CD4-positive, CD25-positive, alpha-beta regulatory T cell (primary cell): ENCODE measurements around the gene UTP25. TPM values are rescaled to one million over a fixed set of nuclear protein-coding genes. Genes with fewer than 3 reads are reported as not detected.

ENCODE experiments used
- ATAC-seq, 2 donors: fragments of 150-1000 bp; cut with Tn5 transposase; one replicate each; pipeline ENCODE4 v1.10.0; 2021; ENCODE audit warnings: low read depth in 2 of 2, moderate number of reproducible peaks in 2 of 2, moderate library complexity in 1 of 2
- DNase-seq, 3 donors: peaks; one replicate each; pipeline versions ENCODE4 v3.0.0 to v3.0.0-alpha.2; 2012 to 2022; ENCODE audit warnings: mixed read lengths in 1 of 3
- H3K27ac ChIP-seq: one replicate; pipeline ENCODE4 v1.7.0; 2013; ENCODE audit warnings: mild to moderate bottlenecking, low read length; ENCODE audit not compliant: insufficient read depth, poor library complexity, severe bottlenecking
- H3K27me3 ChIP-seq: one replicate; pipeline ENCODE4 v1.7.0; 2013; ENCODE audit warnings: low read length; ENCODE audit not compliant: control insufficient read depth, insufficient read depth
- H3K36me3 ChIP-seq: one replicate; pipeline ENCODE4 v1.7.0; 2013; ENCODE audit warnings: mild to moderate bottlenecking, low read length, moderate library complexity; ENCODE audit not compliant: control insufficient read depth, insufficient read depth
- H3K4me1 ChIP-seq: 2 replicates; pipeline ENCODE4 v1.7.0; 2013; ENCODE audit warnings: mild to moderate bottlenecking, low read length; ENCODE audit not compliant: insufficient read depth, control insufficient read depth, poor library complexity, severe bottlenecking
- H3K4me3 ChIP-seq: one replicate; pipeline ENCODE4 v1.7.0; 2013; ENCODE audit warnings: low read depth, mild to moderate bottlenecking, low read length, moderate library complexity
- H3K9me3 ChIP-seq, 2 experiments: 1 replicate in 1 of 2; 2 replicates in 1 of 2; pipeline ENCODE4 v1.7.0; 2013; ENCODE audit warnings: low read length in 2 of 2, mild to moderate bottlenecking in 1 of 2, moderate library complexity in 1 of 2; ENCODE audit not compliant: control insufficient read depth in 2 of 2
- H3K27ac Mint-ChIP-seq, 3 donors: one replicate each; pipeline ENCODE4 v1.8.0; 2020 to 2022; ENCODE audit warnings: mild to moderate bottlenecking in 3 of 3, mixed read lengths in 3 of 3, moderate library complexity in 2 of 3
- H3K27me3 Mint-ChIP-seq: one replicate; pipeline ENCODE4 v1.8.0; 2022; ENCODE audit warnings: mild to moderate bottlenecking, mixed read lengths
- H3K36me3 Mint-ChIP-seq: one replicate; pipeline ENCODE4 v1.8.0; 2020; ENCODE audit warnings: mixed read lengths
- H3K4me1 Mint-ChIP-seq, 4 donors: one replicate each; pipeline ENCODE4 v1.8.0; 2020 to 2022; ENCODE audit warnings: mixed read lengths in 4 of 4, mild to moderate bottlenecking in 1 of 4
- H3K4me3 Mint-ChIP-seq, 4 donors: one replicate each; pipeline ENCODE4 v1.8.0; 2020 to 2022; ENCODE audit warnings: mild to moderate bottlenecking in 4 of 4, mixed read lengths in 4 of 4, moderate library complexity in 3 of 4
- H3K9me3 Mint-ChIP-seq, 7 donors: one replicate each; pipeline ENCODE4 v1.8.0; 2020 to 2022; ENCODE audit warnings: mixed read lengths in 7 of 7, mild to moderate bottlenecking in 3 of 7, moderate library complexity in 2 of 7
- polyA plus RNA-seq, 4 donors: library from polyadenylated mRNA; unstranded; fragments of 300-500 nt; fragmentation: Illumina TruSeq; gene quantifications; one replicate each; pipeline ENCODE4 v1.2.3, GENCODE V29; 2021
- total RNA-seq: library from RNA; stranded (reverse); gene quantifications from one replicate; pipeline ENCODE4 v1.2.3, GENCODE V29; 2022

Gene UTP25
- total and polyA plus RNA-seq, 5 donors from 2014 or later = 2.4 to 7.4 (median 3.2) TPM

DNA sequence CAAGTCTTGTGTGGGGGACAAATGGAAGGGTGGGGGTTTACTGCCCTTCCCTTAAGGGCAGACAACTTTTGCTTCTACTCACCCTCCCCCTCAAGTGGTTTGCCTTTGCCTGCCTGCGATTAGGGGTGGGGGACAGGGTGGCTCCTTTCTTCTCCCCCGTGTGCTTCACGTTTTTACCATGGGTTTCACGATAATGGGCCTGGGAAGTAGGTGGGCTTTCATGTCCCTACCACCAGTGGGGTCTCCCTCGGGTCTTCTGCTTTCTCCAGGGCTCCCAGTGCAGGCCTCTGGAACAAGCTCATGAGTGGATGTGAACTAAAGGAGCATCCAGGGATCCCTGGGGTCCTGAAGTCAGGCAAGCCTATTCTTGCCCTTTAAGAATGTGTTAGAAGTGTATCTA is 21.6 kb downstream of the UTP25 start:
- ATAC-seq (no peak), DNase-seq (no peak)
- Mint-ChIP-seq H3K9me3 (no peaks in the 10 kb centered on the region), H3K27ac (peak overlapping the region in 1 of 3 donors; percentile 72), H3K4me3 (no peak overlapping the region), H3K4me1 (peaks cover 4 to 22% (median 7%) of the 10 kb centered on the region in 4 donors), H3K36me3 (peaks cover 47% of the 10 kb centered on the region), H3K27me3 (no peaks in the 10 kb centered on the region)
- H3K4me3 ChIP-seq = no peak overlapping the region
- no peak overlapping the region for H3K27ac ChIP-seq
- H3K27me3 ChIP-seq = no peaks in the 10 kb centered on the region
- peaks cover 87% of the 10 kb centered on the region for H3K36me3 ChIP-seq
- H3K9me3 ChIP-seq = no peaks in the 10 kb centered on the region
- H3K4me1 ChIP-seq = no peaks in the 10 kb centered on the region

DNA sequence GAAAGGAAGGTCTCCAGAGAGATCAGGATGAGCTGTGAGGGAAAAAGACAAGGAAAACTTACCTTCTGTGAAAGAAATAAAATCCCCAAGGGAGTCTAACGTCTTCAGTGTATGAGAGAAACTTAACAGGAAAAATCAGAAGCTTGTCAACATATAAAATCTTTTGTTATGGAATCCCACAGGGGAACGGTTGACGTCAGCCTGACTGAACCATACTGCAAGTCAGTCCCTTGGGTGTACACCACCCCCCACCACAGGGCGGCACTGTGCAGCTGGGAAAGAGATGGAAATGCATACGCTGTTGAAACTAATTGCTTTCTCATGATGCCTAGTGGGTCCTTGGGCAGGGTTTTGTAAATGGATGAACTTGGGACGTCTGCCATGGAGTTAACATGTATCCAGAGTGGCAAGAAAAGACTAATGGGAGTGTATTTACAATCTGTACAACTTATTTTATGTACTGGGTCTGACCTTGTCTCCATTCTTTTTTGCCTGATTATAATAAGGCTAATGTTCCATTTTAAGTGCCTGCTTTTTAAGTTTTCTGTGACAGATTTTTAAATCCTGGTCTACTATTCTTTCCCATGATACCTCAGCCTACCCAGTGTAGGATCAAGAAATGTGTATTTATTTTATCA is 22.7 kb downstream of the UTP25 start:
- Mint-ChIP-seq H3K9me3 (no peaks in the 10 kb centered on the region), H3K27ac (peak overlapping the region in 1 of 3 donors; percentile 16), H3K36me3 (peaks cover 50% of the 10 kb centered on the region), H3K4me1 (peaks cover 4 to 22% (median 7%) of the 10 kb centered on the region in 4 donors), H3K27me3 (no peaks in the 10 kb centered on the region), H3K4me3 (no peak overlapping the region)
- H3K27me3 ChIP-seq = no peaks in the 10 kb centered on the region
- no peak overlapping the region for H3K4me3 ChIP-seq
- DNase-seq (peak in 1 of 3 donors; percentile 16), ATAC-seq (no peak)
- peaks cover 82% of the 10 kb centered on the region for H3K36me3 ChIP-seq
- no peaks in the 10 kb centered on the region for H3K4me1 ChIP-seq
- no peak overlapping the region for H3K27ac ChIP-seq
- no peaks in the 10 kb centered on the region for H3K9me3 ChIP-seq

DNA sequence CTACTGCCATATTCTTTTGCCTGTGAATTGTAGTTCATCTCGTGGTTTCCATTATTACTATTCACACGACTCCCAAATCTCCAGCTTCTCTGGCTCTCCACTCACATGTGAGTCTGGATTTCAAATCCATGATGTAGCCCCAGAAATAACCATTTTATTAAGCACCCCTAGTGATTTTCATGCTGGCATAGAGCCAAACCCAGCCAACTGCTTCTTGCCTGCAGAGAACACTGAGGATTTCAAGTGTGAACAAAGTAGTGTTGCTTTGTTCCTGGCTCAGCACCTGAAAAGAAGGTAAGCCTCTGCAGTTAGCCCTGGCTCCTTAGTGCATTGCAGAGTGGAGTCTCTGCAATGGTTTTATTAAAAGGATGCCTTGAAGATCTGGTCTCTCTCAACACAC is 25.9 kb downstream of the UTP25 start:
- Mint-ChIP-seq H3K27me3 (no peaks in the 10 kb centered on the region), H3K4me3 (no peak overlapping the region), H3K27ac (peak overlapping the region in 1 of 3 donors; percentile 13), H3K36me3 (peaks cover 45% of the 10 kb centered on the region), H3K9me3 (no peaks in the 10 kb centered on the region), H3K4me1 (peaks cover 0 to 7% (median 0%) of the 10 kb centered on the region in 4 donors)
- Histone ChIP-seq H3K27me3 (no peaks in the 10 kb centered on the region), H3K27ac (no peak overlapping the region), H3K9me3 (no peaks in the 10 kb centered on the region), H3K4me1 (no peaks in the 10 kb centered on the region), H3K36me3 (peaks cover 60% of the 10 kb centered on the region), H3K4me3 (no peak overlapping the region)
- no peak for ATAC-seq
- no peak for DNase-seq

DNA sequence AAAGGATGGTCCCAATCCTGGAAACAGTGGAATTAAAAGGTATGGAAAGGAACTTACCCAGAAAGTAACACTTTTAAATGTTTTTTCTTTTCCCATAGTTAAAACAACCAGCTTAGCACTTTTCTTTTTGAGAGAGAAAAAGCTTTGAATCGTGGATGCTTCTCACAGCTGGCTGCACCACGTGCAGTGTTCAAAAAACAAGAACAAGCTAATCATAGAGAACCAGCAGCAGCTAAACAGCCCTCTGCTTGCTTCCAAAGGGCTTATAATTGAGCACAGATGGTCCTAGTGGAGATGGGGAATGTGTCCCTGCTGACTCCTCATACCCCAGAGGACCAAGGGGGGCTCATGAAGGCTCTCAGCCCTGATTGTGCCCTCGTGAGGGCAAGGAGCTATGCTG is 26.4 kb downstream of the UTP25 start:
- H3K4me1 ChIP-seq = no peaks in the 10 kb centered on the region
- peaks cover 45% of the 10 kb centered on the region for H3K36me3 Mint-ChIP-seq
- H3K27ac Mint-ChIP-seq = no peak overlapping the region
- H3K27ac ChIP-seq = no peak overlapping the region
- H3K27me3 Mint-ChIP-seq = no peaks in the 10 kb centered on the region
- DNase-seq (no peak), ATAC-seq (no peak)
- H3K9me3 Mint-ChIP-seq = no peaks in the 10 kb centered on the region
- H3K27me3 ChIP-seq = no peaks in the 10 kb centered on the region
- H3K4me1 Mint-ChIP-seq = peaks cover 0 to 7% (median 0%) of the 10 kb centered on the region in 4 donors
- H3K4me3 Mint-ChIP-seq = no peak overlapping the region
- H3K4me3 ChIP-seq = no peak overlapping the region
- H3K9me3 ChIP-seq = no peaks in the 10 kb centered on the region
- H3K36me3 ChIP-seq = peaks cover 54% of the 10 kb centered on the region

DNA sequence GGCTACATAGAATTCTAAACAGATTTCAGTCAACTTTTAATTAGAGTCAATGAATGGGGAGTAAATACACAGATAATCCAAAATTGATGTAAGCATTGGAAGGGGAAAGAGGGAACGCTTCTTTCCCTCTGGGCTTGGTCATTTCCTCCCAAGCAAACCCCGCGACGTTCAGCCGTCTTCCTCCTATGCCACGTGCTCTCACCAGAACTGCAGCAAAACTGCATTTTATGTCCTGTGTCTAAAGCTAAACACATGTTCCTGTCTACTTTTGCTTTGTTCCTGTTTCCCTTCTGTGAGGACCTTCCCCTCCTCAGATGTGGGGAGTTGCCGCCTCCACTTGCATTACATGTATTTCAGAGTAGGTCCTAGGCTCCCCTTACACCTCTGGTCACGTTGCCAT is 27.2 kb downstream of the UTP25 start:
- Mint-ChIP-seq H3K27ac (peak overlapping the region in 1 of 3 donors; percentile 55), H3K9me3 (no peaks in the 10 kb centered on the region), H3K27me3 (no peaks in the 10 kb centered on the region), H3K4me1 (peaks cover 0 to 6% (median 0%) of the 10 kb centered on the region in 4 donors), H3K36me3 (peaks cover 44% of the 10 kb centered on the region), H3K4me3 (no peak overlapping the region)
- Histone ChIP-seq H3K27ac (no peak overlapping the region), H3K27me3 (no peaks in the 10 kb centered on the region), H3K4me1 (no peaks in the 10 kb centered on the region), H3K9me3 (no peaks in the 10 kb centered on the region), H3K4me3 (no peak overlapping the region), H3K36me3 (peaks cover 46% of the 10 kb centered on the region)
- no peak for DNase-seq
- ATAC-seq = no peak

DNA sequence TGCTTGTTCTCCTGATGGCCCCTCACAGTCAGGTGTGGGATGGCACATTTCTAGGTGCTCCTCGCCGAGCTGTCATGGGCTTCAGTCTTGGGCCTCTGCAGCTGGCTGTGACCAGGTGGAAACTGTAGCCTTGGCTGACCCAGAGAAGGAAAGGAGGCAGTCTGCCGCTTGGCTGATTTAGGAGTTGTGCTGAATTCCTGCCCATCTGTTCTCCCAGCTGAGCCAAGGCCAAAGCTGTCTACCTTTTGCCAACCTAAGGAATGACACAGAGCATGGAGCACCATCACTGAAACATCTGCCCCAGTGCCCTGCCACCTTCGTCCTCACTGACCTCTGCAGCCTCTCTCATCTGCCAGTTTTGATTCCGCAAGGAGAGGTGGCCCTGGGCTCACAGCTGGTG is 27.9 kb downstream of the UTP25 start:
- ATAC-seq = no peak
- no peaks in the 10 kb centered on the region for H3K27me3 ChIP-seq
- H3K4me3 Mint-ChIP-seq = no peak overlapping the region
- no peak overlapping the region for H3K4me3 ChIP-seq
- peak overlapping the region in 1 of 3 donors; percentile 20 for H3K27ac Mint-ChIP-seq
- peaks cover 40% of the 10 kb centered on the region for H3K36me3 Mint-ChIP-seq
- no peak for DNase-seq
- H3K9me3 Mint-ChIP-seq = no peaks in the 10 kb centered on the region
- no peak overlapping the region for H3K27ac ChIP-seq
- peaks cover 0 to 2% (median 0%) of the 10 kb centered on the region in 4 donors for H3K4me1 Mint-ChIP-seq
- H3K4me1 ChIP-seq = no peaks in the 10 kb centered on the region
- H3K9me3 ChIP-seq = no peaks in the 10 kb centered on the region
- no peaks in the 10 kb centered on the region for H3K27me3 Mint-ChIP-seq
- peaks cover 40% of the 10 kb centered on the region for H3K36me3 ChIP-seq

DNA sequence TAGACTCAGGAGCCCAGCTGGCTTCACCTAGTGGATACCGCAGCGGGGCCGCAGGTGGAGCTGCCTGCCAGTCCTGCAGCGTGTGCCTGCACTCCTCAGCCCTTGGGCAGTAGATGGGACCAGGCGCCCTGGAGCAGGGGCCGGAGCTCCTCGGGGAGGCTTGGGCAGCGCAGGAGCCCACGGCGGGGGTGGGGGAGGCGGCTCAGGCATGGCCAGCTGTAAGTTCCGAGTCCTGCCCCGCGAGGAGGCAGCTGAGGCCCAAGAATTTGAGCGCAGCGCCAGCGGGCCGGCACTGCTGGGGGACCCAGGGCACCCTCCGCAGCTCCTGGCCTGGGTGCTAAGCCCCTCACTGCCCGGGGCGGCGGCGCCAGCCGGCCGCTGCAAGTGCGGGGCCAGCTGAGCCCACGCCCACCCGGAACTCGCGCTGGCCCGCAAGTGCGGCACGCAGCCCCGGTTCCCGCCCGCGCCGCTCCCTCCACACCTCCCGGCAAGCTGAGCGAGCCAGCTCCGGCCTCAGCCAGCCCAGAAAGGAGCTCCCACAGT is 30.9 kb downstream of the UTP25 start:
- Histone ChIP-seq H3K27me3 (no peaks in the 10 kb centered on the region), H3K9me3 (no peaks in the 10 kb centered on the region), H3K4me3 (no peak overlapping the region), H3K36me3 (peaks cover 12% of the 10 kb centered on the region), H3K27ac (no peak overlapping the region), H3K4me1 (no peaks in the 10 kb centered on the region)
- H3K36me3 Mint-ChIP-seq = peaks cover 21% of the 10 kb centered on the region
- no peaks in the 10 kb centered on the region for H3K9me3 Mint-ChIP-seq
- no peak for ATAC-seq
- no peak overlapping the region for H3K4me3 Mint-ChIP-seq
- peaks cover 0 to 2% (median 0%) of the 10 kb centered on the region in 4 donors for H3K4me1 Mint-ChIP-seq
- H3K27ac Mint-ChIP-seq = no peak overlapping the region
- H3K27me3 Mint-ChIP-seq = peaks cover 8% of the 10 kb centered on the region
- DNase-seq = no peak
